Measurements from ENCODE around the gene RBBP8NL.
A peak's percentile ranks its signal among the peaks of the same experiment; 100 is the strongest.
"Not testable (repeated sequence)": the region's sequence is repeated elsewhere in the genome, so short reads cannot be mapped to it uniquely, and the experiment has no call there.

RBBP8NL gene

DNA sequence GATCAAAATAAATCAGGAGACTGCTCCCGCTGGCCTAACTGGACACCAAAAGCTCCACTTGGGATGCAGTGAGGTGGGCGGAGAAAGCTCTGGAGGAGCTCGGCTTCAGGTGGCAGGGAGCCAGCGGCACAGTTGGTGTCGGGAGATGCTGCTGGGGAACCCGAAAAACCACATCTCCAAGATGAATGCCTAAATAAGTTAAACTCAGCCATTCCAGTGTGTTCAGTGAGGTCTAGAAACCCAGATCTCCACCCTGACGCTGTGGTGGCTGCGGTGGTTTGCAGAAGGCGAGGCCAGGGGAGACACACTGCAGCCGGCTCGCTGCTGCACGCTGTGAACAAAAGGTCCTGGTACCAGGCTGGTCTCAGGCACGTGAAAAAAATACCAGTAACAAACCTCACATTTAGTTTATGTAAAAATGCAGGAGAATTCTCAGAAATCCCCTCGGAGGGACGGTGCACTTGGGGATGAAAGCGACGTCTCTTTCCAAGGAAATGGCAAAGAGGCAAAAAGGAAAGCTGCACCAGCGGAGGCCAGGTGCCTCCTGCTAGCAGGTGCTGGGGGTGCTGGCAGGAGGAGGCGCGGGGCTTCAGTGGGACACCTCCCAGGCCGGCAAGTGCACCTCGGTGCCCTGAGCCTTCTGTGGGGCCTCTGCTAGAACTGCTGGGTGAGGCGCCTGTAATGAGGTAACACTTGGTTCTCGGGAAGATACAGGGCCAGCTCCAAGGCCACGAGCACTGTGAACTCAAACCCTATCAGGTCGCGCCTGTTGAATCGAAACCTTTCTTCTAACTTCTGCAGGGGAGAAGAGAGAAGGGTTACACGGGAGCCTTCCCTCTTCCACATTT is 36.8 kb downstream of the RBBP8NL start:
- DNase-seq, result no peak

DNA sequence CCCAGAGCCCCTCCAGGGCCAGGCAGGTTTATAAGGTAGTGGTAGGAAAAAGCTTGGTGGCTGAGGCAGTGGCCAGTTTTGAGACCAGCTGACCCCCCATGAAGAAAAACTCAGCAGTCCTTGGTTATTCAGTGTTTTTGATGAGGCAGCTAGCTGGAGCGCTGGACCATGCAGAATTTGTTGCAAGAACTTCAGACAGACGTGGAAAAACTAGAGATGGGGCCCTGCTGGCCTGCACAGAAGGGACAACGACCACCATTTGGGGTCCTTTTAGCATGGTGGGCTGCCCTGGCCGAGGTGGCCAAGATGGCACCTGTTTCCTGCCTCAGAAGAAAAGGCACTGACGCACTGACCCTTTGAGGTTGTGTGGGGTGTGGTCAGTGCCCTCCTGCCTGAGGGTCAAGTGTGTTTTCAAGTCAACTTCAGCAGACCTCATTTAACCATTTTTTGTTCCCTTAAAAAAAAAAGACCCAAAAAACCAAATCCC is 37.7 kb downstream of the RBBP8NL start:
- no peak for DNase-seq

DNA sequence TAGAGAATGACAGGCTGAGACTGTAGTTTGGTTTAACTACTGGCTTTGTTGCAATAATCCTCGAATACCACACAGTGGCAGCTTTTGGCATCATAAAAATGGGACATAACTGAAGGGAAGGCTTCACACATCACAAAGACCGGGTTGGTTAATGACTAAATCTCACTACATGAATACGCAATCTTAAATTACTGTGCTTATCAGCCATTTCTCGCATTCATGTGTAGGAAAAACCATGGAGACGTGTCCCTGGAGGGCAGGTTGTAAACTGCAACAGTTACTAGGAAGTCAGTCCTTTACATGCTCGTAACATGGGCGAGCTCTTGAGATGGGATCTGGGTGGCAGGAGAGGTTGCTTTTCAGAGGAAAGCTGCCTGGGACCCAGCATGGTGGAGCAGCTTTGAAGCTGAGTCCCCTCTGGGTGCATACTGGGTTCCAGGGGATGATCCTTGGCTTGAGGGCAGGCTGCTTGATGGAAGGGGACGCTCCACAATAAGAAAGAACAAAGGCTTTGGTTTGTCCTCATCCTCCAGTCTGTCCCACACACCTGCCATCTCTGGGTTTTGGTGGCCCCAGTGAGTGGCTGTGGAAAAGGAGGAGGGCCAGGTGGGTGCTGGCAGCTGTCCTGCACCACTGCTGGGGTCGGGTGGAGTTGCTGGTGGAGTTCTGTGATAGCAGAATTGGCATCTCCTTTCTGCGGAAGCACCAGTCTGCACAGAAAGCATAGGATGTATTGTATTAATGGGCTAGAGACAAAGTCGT is 38.3 kb downstream of the RBBP8NL start:
- no peak for DNase-seq

DNA sequence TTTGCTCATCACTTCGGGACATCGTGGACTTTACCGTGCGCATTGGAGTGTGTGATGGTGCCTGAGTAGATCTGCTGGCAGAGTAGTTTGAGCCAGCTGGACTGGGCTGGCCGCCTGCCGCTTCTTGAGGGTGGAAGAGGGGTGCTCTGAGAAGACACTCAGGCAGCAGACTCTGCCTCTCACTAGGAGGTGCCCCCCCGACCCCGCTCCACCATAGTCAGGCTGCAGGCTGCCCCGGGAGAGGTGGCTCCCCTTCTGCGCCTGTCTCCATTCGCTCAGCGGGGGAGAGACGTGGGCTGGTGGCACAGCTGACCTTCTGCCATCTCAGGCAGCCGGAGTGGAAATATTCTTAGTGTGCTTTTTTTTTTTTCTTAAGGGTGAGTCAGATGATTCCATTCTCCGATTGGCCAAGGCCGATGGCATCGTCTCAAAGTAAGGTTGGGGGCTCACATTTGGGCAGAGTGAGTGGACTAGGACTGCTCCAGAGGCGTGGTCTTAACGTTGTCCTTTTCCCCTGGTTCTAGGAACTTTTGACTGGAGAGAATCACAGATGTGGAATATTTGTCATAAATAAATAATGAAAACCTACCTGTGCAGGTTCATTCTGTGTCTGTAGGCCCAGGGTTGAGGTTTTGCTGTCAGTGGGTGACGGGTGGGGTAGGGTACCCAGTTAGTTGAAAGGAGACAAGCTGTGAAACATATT is 39.3 kb downstream of the RBBP8NL start:
- no peak for DNase-seq

DNA sequence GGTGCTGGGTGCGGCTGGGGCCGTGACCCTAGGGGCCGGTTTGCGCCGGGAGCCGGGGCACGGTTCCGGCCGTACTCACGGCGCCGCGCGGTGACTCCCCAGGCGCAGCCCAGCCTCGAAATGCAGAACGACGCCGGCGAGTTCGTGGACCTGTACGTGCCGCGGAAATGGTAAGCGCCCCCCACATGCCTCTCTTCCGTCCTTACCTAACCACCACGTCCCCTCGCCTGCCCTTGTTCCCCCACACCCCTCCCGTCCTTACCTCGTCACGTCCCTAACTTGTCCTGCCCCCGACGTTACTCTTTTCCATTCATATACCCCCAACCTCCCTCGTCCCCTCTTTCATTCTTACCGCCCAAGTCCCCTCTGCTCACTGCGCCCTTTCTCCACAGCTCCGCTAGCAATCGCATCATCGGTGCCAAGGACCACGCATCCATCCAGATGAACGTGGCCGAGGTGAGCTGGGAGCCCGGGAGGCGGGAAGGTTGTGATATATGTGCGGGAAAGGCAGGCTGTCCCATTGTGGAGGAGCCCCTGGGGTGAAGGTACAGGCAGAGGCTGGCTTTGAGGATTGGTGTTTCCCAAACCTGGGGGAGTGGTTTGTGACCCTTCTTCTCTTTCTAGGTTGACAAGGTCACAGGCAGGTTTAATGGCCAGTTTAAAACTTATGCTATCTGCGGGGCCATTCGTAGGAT is 40.0 kb downstream of the RBBP8NL start:
- no peak for DNase-seq

DNA sequence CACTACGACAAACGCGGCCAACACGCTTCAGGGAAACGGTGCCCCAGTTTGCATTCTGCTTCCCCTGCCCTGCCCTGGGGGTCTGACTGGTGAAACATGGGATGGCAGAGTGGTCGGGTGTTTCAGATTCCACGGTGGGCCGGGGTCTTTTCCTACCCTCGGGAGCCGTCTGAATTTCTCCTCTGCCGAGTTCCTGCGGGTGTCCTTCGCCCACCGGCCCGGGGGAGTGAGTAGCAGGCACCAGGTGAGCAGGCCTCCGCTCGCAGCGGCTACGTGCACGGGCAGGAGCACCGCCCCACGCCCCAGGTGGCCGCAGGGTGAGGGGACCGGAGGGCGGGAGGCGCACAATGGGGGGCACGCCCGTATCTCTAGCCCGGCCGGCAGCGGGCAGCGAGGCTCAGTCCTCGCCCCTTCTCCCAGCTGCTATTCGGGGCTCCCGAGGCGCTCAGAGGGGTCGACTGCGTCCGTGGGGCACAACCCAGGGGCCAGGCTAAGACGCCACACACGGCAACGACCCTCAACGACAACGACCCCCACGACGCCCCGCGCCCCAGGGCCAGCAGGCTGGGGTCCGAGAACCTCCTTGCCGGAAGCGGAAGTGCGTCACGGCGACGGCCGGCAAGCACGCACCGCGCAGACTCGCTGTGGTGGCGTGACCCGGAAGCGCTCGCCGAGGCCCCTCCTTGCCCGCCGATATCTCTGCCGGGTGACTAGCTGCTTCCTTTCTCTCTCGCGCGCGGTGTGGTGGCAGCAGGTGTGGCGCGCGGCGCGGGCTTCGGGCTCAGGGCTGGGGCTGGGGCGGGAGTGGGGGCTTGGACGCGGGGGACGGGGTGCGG is 40.7 kb downstream of the RBBP8NL start, which contains the start of gene RPS21:
Gene RPS21 (plus strand): TSS at position 721 of the 836 bp plus-strand sequence. CDS start 236 bp downstream, outside the sequence.
- DNase-seq, result peak; percentile 73

DNA sequence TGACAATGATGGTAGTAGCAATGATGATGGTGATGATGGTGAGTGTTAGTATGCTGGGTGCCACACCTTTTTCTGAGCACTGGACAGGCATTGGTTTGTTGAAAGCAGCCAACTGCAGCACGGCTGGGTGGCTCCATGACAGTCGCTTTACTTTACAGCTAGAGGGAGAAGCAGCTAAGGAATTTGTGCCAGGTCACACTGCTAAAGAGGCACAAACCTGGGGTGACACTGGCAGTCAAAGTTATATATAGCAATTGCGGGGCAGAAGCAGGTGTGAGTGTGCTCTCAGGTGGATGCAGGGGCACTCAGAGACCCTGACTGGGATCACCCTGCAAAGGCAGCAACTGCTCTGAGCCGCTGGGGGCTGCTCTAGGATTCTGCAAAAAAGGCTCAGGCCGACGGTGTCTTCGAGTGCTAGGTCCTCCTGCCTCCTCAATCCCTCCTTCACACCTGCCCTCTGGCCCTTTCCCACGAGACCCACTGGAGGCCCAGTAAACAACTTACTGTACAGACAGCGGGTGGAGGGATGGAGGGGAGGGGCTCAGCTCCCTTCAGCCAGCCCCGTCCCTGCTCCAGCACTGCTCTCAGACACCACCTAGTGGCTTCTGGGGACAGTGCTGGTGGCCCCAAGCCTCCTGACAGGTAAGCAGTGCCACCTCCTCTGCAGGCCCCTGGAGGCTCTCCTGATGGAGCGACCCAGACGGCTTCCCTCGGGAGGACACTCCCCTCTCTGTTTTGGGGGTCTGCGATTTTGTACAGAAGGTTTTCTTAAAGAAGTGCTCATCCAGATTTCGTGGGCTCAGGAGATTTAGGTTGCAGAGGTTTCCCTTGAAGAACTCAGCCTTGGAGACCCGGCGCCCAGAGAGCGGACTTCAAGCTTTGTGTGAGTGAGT is 44.8 kb downstream of the RBBP8NL start:
- peak; percentile 46 for DNase-seq

DNA sequence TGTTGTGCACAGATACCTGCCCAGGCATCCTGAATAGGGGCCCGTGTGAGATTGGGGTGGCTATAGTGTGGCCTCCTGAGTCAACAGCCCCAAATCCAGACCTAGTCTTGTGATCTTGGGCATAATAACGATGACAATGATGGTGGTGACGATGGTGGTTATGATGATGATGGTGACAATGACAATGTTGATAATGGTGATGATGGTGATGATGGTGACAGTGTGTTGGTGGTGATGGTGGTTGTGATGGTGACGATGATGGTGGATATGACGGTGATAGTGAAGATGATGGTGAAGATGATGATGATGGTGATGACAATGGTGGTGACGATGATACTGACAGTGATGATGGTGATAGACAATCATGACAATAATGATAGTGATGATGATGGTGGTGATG is 45.5 kb downstream of the RBBP8NL start:
- no peak for DNase-seq

DNA sequence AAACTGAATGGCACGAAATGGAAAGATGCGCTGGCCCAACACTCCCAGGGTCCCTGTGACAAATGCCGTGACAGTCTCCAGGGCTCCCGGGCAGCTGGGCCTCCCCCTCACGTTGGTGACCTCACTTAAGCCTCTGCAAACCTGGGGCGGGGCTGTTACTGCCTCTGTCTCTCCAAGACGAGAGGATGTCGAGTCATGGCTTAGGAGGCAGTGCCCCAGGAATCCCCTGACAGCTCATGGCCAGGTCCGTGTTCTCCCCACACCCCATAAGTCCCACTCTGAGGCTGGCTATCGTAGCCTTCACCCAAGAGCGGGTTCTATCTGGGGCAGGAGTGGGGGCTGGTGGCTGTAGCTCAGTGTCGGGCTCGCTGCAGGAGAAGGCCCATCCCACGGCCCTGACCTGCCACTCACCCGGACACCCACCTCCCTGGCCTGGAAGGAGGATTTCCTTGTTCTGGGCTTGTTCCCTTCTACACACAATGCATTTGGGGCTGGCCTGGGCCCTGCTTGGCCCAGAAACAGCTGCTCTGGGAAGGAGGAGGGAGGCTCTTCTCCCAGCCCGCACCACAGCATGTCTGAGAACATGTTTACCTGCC is 46.0 kb downstream of the RBBP8NL start:
- peak; percentile 86 for DNase-seq

DNA sequence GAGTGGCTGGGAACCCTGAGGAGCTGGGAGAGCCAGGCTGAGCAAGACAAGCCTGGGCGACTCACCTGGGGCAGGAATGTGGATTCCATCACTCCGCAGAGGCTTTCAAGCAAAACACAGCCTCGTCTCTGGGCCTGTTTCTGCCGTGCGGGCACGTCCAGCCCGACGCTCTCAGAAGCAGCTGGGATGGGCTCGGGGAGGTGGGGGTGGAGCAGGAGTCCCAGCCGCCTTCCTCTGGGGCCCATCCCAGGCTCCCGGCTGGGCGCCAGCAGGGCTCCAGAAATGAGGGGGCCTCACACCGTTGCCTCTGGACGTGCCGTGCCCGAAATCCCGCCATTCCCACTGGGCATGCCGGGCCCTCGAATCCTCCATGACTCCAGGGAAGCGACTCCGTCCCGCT is 49.1 kb downstream of the RBBP8NL start:
- DNase-seq, result peak; percentile 44

DNA sequence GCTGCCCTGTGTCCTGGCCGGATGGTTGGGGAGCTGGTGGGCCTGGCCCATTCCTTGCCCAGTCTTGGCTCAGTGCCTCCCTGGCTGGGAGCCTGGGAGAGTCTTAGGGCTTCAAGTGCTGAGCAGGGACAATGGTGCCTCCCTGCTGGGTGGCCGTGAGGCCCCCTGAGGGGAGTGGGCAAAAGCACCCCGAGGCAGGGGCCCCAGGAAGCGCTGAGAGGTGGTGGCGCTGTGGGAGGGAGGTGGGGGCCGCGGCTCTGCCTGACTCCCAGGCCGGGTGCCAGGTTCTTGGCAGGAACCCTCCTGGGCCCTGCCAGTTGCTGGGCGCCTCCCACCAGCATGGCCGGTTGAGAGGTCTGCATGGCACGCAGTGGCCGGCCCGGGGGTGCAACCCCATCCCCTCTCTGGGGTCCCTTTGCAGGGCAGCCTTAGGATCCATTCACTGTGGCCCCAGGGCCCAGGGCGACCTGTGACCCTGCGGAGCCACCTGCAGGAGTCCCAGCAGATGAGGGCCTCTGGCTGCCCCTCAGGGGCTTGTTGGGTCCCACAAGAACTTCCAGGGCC is 49.6 kb downstream of the RBBP8NL start:
- DNase-seq, result no peak

DNA sequence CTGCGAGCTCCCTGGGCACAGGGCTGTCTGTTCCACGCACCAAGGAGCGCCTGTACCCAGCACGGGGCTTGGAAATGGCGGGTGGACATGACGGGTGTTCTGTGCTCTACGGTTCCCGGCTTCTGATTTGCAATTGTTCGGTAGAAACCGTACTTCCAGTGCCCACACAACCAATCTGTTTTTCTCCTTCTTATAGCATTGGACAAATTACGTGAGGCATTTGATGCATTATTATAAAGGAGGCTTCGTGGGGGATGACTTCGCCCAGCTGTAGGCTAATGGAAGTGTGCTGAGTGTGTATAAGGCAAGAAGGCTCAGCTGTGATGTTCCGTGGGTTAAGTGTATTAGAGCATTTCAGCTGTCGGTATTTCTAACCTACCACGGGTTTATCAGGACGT is 50.3 kb downstream of the RBBP8NL start:
- DNase-seq, result no peak

DNA sequence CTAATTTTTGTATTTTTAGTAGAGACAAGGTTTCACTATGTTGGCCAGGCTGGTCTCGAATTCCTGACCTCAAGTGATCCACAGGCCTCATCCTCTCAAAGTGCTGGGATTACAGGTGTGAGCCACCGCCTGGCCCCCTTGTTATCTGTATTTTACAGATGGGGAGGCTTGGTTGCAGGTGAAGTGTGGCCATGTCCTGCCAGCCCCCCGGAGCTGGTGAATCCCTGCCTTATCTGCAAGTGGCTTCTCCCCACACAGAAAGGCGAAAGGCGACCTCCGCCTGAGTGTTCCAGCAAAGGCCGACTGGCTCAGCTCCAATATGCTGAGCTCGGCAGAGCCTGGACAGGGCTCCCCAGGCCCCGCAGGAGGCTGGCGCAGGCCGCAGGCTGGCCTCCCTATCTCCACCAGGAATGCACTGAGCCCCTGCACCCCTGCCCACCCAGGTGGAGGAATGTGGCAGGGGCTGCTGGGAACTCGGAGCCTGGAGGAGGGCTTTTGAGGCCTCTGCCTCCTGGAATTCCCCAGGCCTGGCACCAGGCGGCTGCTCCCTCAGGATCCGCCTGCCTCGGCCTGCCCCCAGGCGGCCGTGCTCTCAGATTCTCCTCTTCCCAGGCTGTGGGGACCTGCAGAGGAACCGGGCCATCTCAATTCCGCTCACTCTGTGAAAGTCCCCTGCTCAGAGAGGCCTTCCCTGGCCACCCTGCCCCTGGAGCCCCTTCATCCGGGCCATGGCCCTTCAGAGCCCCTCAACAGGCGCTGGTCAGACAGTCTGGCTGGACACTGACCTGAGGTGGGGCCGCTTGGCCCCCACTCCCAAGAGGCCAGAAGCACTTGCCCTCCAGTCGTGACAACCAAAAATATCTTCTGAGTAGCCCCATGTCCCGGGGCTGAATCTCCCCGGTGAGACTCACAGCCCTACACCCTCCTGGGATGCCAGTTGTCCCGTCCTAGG is 51.0 kb downstream of the RBBP8NL start:
- peak; percentile 92 for DNase-seq

DNA sequence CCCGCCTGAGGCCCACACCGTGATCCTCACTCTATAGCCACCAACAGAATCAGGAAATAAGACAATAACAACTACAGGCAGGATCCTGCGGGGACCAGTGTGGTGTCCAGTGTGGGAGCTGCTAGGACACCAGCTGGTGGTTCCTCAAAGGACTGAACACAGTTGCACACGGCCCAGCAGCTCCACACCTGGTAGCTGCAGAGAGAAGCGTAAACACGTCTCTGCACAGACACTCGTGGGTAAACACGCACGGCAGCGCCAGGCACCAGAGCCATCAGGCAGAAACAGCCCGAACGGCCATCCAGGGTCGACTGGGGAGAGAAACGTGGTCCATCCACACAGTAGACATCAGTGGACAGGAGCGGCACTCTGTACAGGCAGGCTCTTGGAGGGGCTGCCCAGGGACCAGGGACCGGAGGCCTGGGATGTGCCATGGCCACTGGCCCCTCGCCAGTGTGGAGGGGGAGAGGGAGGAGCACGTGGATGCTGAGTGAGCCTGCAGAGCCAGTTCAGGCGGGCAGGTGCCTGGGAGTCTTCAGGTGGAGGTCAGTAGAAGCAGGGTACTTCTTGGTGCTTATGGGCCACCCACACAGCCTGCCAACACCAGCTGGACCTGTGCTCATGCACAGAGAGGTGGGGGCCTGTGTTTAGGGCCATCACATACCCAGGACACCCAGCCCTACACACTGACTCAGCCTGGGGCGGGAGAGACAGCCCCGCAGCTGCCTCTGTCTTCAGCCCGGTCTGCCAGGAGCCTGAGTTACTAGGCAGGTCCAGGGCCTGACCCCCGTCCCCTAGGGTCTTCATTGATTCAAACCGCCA is 52.8 kb downstream of the RBBP8NL start:
- DNase-seq, result no peak

DNA sequence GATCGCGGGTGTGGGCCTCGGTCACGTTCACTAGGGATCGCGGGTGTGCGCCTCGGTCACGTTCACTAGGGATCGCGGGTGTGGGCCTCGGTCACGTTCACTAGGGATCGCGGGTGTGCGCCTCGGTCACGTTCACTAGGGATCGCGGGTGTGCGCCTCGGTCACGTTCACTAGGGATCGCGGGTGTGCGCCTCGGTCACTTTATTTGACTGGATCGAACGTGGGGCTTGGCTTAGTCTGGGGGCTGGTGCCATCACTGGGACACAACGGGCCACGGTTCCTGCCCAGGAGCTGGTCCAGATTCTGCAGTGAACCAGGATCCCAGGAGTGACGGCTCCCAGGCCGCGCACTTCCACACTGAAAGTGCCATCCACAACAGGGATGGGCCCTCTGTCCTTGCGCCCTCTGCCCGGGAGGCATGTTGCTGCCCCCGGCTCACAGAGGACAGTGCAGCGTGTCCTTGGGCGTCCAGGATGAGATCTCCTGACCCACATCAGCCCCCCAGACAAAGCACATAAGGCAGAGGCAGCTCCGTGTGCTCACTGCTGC is 53.6 kb downstream of the RBBP8NL start:
- not testable (repeated sequence) for DNase-seq

DNA sequence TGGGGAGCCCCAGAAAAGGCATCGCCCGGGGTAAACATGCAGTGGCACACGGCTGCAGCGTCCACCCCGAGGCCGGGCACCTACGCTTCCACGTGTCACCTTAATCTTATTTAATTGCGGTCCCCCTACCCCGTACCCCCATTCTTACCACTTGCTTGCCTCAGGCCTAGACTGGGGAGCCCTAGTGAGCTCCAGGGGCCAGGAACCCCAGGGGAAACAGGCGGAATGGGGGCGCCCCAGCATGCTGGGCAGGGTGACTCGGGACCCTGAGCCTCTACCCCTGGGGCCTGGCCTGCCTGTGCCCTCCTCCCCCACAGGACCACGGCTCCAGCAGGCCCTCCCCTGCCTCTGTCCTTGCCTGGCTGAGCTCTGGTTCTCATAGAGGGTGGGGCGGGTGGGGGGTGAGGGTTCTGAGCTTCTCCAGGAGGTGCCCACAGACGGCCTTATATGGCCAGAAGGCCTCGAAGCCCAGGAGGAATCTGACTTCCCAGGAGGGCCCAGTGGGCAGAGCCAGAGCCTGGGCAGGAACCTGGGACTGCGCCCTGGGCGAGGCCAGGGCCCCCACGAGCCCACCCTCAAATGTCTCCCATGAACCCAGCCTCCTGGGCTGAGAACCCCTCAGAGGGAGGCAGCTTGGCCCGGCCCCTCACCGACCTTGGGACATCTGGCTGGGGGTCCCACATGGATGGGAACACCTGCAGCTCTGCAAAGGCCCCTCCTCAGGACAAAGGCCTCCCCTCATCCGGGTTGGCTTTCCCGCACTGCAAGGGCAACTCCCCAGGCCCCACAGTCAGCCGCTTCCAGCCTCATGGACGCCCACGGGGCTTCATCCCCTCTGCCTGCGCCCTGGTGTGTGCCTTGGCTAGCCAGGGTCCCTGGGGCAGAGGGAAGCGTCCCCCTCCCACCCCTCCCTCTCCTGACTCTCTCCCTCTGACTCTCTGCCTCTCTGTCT is 55.0 kb downstream of the RBBP8NL start:
- DNase-seq, result peak; percentile 62
